Transverse colon (tissue), 3 donors: ENCODE results near the gene IRF2BP1.
A peak's percentile ranks its signal among the peaks of the same experiment; 100 is the strongest.

Experiments
- CTCF ChIP-seq, 5 experiments: fragments of 200-600 bp in 3 of 5; fragments of 450-650 bp in 2 of 5; sonication (generic) in 3 of 5; IDR thresholded peaks; 1 replicate in 2 of 5; 2 replicates in 3 of 5; pipeline ENCODE4 v1.5.1; 2016 to 2017; ENCODE audit warnings: antibody characterized with exemption in 5 of 5, inconsistent platforms in 3 of 5, mild to moderate bottlenecking in 2 of 5, moderate library complexity in 1 of 5
- POLR2A ChIP-seq: fragments of 450-650 bp; IDR thresholded peaks from one replicate; pipeline ENCODE4 v1.6.1; 2016; ENCODE audit warnings: antibody characterized with exemption, mild to moderate bottlenecking, moderate library complexity

GRCh38 chr19:45901912-45902650 is 16.1 kb upstream of the IRF2BP1 start, which contains the start of gene MYPOP:
- TF ChIP-seq CTCF (IDR thresholded peaks at IDR 0.05) (no peak), POLR2A (peak; percentile 26)
